ENCODE data around the gene BMPR1A.

The BMPR1A gene

DNA sequence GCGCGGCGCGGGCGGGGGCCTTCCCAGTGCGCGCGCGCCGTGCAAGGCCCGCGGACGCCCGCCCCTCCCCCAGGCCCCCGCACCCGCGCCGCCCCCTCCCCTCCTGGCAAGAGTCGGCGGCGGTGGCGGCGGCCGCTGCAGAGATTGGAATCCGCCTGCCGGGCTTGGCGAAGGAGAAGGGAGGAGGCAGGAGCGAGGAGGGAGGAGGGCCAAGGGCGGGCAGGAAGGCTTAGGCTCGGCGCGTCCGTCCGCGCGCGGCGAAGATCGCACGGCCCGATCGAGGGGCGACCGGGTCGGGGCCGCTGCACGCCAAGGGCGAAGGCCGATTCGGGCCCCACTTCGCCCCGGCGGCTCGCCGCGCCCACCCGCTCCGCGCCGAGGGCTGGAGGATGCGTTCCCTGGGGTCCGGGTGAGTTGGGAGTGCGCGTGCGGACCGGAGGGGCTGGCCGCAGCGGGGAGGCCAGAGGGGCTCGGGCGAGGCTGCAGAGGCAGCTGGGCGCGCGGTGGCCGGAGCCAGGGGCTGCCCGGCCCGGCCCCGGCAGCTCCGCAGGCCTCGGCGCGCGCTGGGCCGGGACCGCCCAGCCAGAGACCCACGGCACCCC lies at the start of gene BMPR1A:
Gene BMPR1A, plus strand, starts transcription at position 109 of the 602 bp plus-strand sequence. CDS start 119,400 bp downstream, outside the sequence.
- no peak for DNase-seq (ENCODE audit: extremely low read depth in 1 of 2, low read depth in 1 of 2)

- DNase-seq (ENCODE audit: extremely low read depth in 1 of 2, low read depth in 1 of 2), result no peak
Observed at GRCh38 chr10:86706977-86707376, 49.4 kb upstream of the BMPR1A start.

DNA sequence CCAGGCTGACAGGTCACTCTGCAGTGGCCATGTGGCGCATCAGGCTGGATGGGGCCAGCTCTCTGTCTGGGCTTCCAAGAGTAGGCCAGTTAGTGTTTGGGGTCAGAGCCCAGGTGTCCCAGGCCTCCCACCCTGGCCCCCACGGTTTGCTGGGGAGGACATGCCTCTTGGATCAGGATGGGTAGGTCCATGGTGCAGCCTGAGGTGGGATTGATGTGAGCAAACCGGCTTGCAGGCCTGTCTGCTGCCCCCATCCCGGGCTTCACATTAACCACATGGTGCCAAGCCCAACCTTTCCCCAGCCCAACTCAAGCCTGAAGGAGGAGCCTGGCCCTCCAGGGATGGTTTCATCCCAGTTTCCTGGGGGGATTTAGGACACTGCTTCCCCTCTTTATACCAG lies 48.9 kb upstream of the BMPR1A start:
- no peak for DNase-seq (ENCODE audit: extremely low read depth in 1 of 2, low read depth in 1 of 2)

DNA sequence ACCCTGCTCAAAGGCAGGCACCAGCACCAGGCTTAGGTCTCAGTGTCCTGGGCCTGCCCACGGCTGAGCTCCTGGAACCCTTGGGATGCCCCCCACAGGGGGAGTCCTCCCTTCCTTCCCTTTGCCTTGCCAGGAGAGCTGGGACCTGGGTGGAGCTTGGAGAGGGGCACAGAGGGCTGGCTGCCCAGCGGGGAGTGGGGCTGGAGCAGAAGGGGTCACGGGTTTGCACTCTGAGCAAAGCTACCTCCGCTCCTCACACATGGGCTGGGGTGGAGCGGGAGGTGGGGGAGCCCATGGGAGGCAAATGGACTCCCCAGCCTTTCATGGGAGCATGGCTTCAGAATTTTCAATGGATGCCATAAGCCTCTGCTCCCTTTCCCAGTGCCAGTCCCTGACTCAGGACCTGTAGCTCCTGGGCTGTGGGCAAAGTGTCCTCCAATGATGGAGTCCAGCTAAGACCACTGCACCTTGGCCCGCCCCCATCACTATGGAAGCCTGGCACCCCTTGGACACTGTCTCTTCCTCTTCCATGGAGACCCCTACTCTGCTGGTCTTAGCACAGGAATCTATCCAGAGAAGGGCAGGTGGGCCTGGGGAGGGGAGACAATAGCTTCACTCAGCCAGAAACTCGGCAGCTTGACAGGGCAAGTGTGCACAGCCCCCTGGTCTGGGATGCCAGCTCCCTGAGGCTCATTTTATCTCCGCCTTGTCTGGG lies 48.2 kb upstream of the BMPR1A start:
- DNase-seq (ENCODE audit: extremely low read depth in 1 of 2, low read depth in 1 of 2), result no peak

DNA sequence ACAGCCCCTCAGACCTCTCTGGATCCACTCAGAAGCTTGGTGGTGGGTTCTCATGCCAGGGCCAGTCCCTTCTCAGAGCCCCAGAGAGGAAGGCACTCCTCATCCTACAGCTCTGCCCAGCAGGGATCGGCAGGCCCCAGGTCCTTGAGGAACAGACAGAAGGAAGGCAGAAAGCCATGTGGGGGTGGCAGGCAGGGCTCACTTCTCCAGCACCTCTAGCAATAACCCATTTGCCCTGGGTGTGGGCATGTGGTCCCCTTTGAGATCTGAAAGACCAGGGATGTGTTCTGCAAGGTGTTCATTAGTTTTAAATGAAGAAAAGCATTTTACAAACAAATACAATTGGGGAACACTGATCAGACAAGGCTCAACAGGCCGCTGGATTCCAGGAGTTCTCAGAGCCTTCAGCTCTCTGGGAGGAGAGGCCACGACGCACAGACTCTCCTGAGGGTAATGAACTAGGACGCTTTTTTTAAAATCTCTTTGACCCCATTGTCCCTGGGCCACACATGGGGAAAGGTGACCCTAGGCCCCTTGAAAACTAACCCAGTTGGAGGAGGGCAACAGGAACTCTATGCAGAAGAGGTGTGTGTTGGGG lies 47.5 kb upstream of the BMPR1A start:
- no peak for DNase-seq (ENCODE audit: extremely low read depth in 1 of 2, low read depth in 1 of 2)

DNA sequence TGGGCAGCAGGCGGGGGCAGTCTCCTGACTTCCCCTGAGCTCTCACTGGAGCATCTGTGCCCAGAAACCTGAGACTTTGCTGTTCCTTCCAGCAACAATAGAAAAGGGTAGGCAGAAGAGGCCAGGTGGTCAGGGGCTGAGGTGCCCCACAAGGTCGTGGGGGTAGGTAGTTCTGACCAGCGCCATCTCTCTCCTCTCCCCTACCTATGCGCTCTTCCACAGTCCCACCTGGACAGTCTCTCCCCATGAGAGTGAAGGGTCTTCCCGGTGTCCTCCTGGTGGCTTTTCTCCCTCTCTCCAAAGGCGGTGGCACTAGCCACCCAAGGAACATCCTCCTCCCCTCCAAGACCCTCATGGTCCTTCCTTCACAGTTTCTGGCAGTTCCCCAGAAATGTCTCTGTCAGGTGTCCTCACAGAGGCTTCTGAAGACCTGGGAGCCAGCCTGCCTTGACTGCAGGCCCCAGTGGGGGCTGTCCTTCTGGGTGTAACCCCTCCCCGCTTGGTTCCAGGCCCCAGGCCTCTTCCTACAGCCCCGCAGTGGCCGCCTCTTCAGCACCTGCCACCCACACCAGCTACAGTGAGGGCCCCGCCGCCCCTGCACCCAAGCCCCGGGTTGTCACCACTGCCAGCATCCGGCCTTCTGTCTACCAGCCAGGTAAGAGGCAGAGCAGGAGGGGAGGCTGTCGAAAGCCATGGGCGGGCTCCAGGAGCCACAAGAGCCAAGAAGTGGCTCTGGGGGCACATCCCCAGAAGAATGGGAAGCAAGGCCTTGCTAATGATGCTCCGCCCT lies 46.8 kb upstream of the BMPR1A start:
- no peak for DNase-seq (ENCODE audit: extremely low read depth in 1 of 2, low read depth in 1 of 2)

GRCh38 chr10:86710987-86711512 lies 45.4 kb upstream of the BMPR1A start:
- DNase-seq (ENCODE audit: extremely low read depth in 1 of 2, low read depth in 1 of 2), result peak; percentile 67 to 72

GRCh38 chr10:86711513-86712316 lies 44.7 kb upstream of the BMPR1A start:
- no peak for DNase-seq (ENCODE audit: extremely low read depth in 1 of 2, low read depth in 1 of 2)

DNA sequence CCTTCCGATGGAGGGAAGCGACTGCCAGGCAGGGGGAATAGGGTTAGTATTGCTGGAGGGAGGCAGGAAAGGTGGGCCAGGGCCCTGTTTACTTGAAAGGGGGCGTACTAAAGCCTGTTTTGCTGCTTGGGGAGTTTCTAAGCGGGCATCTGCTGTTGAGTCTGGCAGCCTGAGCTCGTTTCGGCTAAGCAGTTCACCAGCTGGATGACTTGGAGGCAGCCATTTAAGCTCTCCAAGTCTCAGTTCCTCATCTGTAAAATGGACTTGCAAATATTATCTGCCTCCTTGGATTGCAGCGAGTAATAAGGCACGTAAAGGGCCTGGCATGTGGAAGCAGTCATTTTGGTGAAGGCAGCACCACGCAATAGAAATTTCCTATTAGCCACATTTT lies 44.1 kb upstream of the BMPR1A start:
- no peak for DNase-seq (ENCODE audit: extremely low read depth in 1 of 2, low read depth in 1 of 2)

- no peak for DNase-seq (ENCODE audit: extremely low read depth in 1 of 2, low read depth in 1 of 2)
Observed at GRCh38 chr10:86715156-86715795, 41.1 kb upstream of the BMPR1A start.

DNA sequence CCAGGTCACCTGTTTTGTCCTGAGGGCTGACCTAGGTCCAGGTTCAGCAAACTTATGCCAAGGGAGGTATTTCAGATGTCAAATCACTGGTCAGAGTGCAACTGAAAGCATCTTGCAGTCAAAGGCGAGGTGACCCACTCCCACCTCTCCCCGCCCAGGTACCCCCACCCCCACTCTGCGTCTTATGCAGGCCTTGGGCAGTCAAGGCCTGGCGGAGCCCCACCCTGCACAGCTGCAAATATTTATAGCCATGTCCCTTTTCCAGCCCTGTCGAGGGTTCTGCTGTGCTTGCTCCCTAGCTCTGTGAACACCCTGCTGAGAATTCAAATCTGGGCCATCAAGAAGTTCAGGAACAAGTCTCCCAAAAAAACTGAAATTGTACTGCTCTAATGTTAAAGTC lies 40.6 kb upstream of the BMPR1A start:
- no peak for DNase-seq (ENCODE audit: extremely low read depth in 1 of 2, low read depth in 1 of 2)

DNA sequence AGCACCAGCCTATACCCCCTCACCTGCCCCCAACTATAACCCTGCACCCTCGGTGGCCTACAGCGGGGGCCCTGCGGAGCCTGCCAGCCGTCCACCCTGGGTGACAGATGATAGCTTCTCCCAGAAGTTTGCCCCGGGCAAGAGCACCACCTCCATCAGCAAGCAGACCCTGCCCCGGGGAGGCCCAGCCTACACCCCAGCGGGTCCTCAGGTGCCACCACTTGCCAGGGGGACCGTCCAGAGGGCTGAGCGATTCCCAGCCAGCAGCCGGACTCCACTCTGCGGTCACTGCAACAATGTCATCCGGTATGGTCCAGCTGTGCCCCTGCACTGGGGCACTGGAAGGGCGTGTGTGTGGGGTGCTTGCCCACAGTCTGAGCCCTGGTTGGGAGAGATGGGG lies 40.0 kb upstream of the BMPR1A start:
- no peak for DNase-seq (ENCODE audit: extremely low read depth in 1 of 2, low read depth in 1 of 2)

GRCh38 chr10:86718556-86718955 lies 37.9 kb upstream of the BMPR1A start:
- DNase-seq (ENCODE audit: extremely low read depth in 1 of 2, low read depth in 1 of 2), result no peak

DNA sequence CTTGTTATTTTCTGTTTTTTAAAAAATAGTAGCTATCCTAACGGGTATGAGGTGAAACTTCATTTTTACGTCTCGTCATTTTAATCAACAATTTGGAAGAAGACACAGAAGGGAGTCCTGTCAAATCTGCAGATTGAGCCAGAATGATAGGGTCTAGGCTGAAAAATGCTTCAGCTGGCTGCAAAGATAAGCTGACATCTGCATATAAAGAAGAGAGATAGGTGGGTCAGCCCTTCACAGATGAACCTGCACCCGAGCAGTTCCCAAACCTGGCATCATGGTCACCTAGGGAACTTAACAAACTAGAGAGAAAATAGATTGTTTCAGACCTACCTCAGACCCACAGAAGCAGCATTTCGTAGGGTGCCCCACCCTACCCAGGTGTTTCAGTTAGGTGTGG lies 35.2 kb upstream of the BMPR1A start:
- DNase-seq (ENCODE audit: extremely low read depth in 1 of 2, low read depth in 1 of 2), result no peak

DNA sequence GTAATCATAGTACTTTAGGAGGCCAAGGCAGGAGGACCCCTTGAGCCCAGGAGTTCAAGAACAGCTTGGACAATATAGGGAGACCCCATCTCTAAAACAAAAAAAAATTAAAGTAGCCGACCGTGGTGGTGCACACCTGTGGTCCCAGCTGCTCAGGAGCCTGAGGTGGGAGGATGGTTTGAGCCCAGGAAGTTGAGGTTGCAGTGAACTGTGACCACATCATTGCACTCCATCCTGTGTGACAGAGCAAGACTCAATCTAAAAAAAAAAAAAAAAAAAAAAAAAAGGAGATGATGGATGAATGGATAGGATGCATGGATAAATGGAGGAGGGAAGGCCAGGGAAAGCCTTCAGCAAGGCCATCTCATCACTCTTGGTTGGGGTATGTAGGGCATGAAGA lies 33.4 kb upstream of the BMPR1A start:
- no peak for DNase-seq (ENCODE audit: extremely low read depth in 1 of 2, low read depth in 1 of 2)

DNA sequence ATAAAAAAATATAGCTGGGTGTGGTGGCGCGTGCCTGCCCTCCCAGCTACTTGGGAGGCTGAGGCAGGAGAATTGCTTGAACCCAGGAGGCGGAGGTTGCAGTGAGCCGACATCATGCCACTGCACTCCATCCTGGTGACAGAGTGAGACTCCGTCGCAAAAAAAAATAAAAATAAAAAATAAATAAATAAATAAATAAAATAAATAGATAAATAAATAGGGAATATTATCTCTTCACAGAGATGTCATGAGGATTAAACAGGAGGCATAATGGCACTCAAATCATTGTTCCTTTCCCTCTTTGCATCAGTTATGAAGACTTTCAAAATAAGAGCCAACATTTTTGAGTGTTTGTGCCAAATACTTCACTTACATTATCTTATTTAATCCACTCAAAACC lies 32.0 kb upstream of the BMPR1A start:
- DNase-seq (ENCODE audit: extremely low read depth in 1 of 2, low read depth in 1 of 2), result no peak

- DNase-seq (ENCODE audit: extremely low read depth in 1 of 2, low read depth in 1 of 2), result no peak
Observed at GRCh38 chr10:86725980-86726676, 30.3 kb upstream of the BMPR1A start.

DNA sequence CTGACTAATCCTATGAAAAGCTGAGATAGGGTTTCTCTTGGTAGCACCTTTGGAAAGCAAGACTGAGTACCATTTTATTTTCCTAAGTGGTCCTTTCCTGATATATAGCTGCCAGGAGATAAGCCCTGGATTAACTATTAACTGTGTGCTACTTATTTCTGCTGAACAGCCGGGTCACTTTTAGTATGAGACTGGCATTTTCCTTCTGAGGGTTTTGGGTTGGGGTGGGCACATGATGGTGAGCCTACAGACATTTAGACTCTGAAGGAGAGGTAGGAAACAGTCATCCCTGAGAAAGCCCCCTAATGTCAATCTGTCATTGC lies 29.8 kb upstream of the BMPR1A start:
- no peak for DNase-seq (ENCODE audit: extremely low read depth in 1 of 2, low read depth in 1 of 2)

GRCh38 chr10:86727470-86727869 lies 28.9 kb upstream of the BMPR1A start:
- DNase-seq (ENCODE audit: extremely low read depth in 1 of 2, low read depth in 1 of 2), result no peak

- DNase-seq (ENCODE audit: extremely low read depth in 1 of 2, low read depth in 1 of 2), result no peak
Observed at GRCh38 chr10:86728056-86728455, 28.4 kb upstream of the BMPR1A start.
